Progenitor cell of endocrine pancreas (in vitro differentiated cells): ENCODE measurements around the gene ZNF454. TPM values are rescaled to one million over a fixed set of nuclear protein-coding genes. Genes with fewer than 3 reads are reported as not detected.

Experiments used
- DNase-seq: peaks from one replicate; pipeline ENCODE4 v3.0.0; 2021; ENCODE audit warnings: low spot score; ENCODE audit not compliant: unreplicated experiment
- H3K27ac Mint-ChIP-seq: 2 replicates; pipeline ENCODE4 v1.8.0; 2021; ENCODE audit warnings: mild to moderate bottlenecking, moderate library complexity, mixed read lengths
- H3K27me3 Mint-ChIP-seq: 2 replicates; pipeline ENCODE4 v1.8.0; 2021; ENCODE audit warnings: mixed read lengths
- H3K36me3 Mint-ChIP-seq: 2 replicates; pipeline ENCODE4 v1.8.0; 2022; ENCODE audit warnings: mixed read lengths; ENCODE audit not compliant: insufficient read depth
- H3K4me1 Mint-ChIP-seq: 2 replicates; pipeline ENCODE4 v1.8.0; 2021; ENCODE audit warnings: low read depth, mixed read lengths
- H3K4me3 Mint-ChIP-seq: 2 replicates; pipeline ENCODE4 v1.8.0; 2021; ENCODE audit warnings: low read depth, mild to moderate bottlenecking, moderate library complexity, mixed read lengths
- H3K9me3 Mint-ChIP-seq: 2 replicates; pipeline ENCODE4 v1.8.0; 2021; ENCODE audit warnings: low read depth, mixed read lengths
- CTCF ChIP-seq: fragments of 200-600 bp; sonication (generic); IDR thresholded peaks from one replicate; pipeline ENCODE4 v1.5.0; 2021; ENCODE audit warnings: antibody characterized with exemption, mild to moderate bottlenecking; ENCODE audit not compliant: unreplicated experiment
- total RNA-seq: library from RNA; stranded (reverse); gene quantifications from 2 replicates; pipeline ENCODE4 v1.2.1, GENCODE V29; 2021

ZNF454 gene
- total RNA-seq, 1 donor from 2014 or later: 0.62 TPM

- TF ChIP-seq CTCF: no peak
- no peaks in the 10 kb centered on the region for H3K36me3 Mint-ChIP-seq
- H3K4me1 Mint-ChIP-seq: no peaks in the 10 kb centered on the region
- no peak overlapping the region for H3K4me3 Mint-ChIP-seq
- no peak for DNase-seq
- peaks cover 31% of the 10 kb centered on the region for H3K27me3 Mint-ChIP-seq
- peaks cover 16% of the 10 kb centered on the region for H3K9me3 Mint-ChIP-seq
- no peak overlapping the region for H3K27ac Mint-ChIP-seq
These were observed 49.5 kb downstream of the ZNF454 start for GRCh38 chr5:178990491-178990890.

- TF ChIP-seq CTCF: no peak
- H3K36me3 Mint-ChIP-seq: no peaks in the 10 kb centered on the region
- peaks cover 16% of the 10 kb centered on the region for H3K9me3 Mint-ChIP-seq
- DNase-seq: no peak
- H3K4me3 Mint-ChIP-seq: no peak overlapping the region
- H3K27ac Mint-ChIP-seq: no peak overlapping the region
- H3K4me1 Mint-ChIP-seq: no peaks in the 10 kb centered on the region
- peaks cover 39% of the 10 kb centered on the region for H3K27me3 Mint-ChIP-seq
These were observed 50.5 kb downstream of the ZNF454 start for GRCh38 chr5:178991190-178992145.

DNA sequence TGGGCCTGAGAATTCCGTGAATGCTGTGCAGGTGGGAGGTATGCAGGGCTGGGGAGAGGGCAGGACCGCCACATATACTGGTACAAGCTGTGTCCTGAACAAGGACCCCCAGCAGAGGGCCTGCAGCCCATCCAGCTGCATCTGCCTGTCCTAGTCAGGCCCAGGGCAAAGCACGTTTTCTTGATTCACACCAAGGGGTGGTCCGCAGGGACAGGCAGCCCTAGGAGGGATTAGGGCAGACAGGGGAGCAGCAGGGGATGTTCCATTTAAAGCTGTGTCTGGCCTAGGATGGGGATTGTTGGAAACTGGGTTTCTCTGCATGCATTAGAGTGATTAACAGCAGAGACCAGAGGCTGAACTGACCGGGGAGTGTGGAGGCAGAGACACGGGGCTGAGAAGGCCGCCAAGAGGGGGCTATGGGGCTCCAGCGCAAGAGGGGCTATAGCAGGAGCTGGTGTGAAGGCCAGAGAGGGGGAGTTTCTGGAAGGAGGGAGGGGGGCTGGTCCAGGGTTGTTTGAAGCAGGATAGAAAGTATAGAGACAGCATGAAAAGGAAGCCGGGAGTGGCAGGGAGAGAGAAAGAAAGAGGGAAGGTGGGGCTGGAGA, 51.4 kb downstream of the ZNF454 start:
- H3K4me3 Mint-ChIP-seq: no peak overlapping the region
- H3K27me3 Mint-ChIP-seq: peaks cover 47% of the 10 kb centered on the region
- no peak overlapping the region for H3K27ac Mint-ChIP-seq
- H3K36me3 Mint-ChIP-seq: no peaks in the 10 kb centered on the region
- H3K9me3 Mint-ChIP-seq: peaks cover 13% of the 10 kb centered on the region
- DNase-seq: no peak
- no peak for TF ChIP-seq CTCF
- no peaks in the 10 kb centered on the region for H3K4me1 Mint-ChIP-seq

DNA sequence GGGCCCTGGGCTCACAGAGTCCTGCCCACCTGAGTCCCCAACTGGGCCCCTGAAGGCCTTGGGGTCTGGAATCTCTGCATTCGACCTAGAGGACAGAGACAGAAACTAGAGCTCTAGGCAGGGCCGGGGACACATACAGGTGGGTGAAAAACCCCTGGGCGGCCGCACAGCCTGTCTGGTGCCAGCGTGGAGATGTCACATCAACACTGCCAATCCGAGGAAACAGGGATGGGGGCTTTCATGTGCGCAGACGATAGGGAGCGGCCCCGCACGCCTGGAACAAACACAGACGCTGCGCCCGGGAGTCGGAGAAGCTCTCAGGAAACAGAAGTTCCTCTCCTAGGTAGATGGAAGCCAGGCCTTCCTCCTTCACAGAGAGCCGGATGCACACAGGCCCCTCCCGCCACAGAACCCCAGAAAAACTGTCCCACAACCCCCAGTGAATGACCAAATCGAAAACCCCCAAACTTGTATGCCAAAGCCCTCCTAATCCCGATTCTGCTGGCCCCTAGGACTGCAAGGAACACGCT, 52.3 kb downstream of the ZNF454 start:
- TF ChIP-seq CTCF: no peak
- H3K9me3 Mint-ChIP-seq: peaks cover 9% of the 10 kb centered on the region
- H3K27me3 Mint-ChIP-seq: peaks cover 53% of the 10 kb centered on the region
- no peak overlapping the region for H3K4me3 Mint-ChIP-seq
- H3K36me3 Mint-ChIP-seq: no peaks in the 10 kb centered on the region
- no peak for DNase-seq
- no peaks in the 10 kb centered on the region for H3K4me1 Mint-ChIP-seq
- no peak overlapping the region for H3K27ac Mint-ChIP-seq

GRCh38 chr5:178993955-178994579, 53.1 kb downstream of the ZNF454 start:
- Mint-ChIP-seq H3K36me3 (no peaks in the 10 kb centered on the region), H3K4me3 (no peak overlapping the region), H3K27me3 (peaks cover 56% of the 10 kb centered on the region), H3K27ac (no peak overlapping the region), H3K4me1 (no peaks in the 10 kb centered on the region), H3K9me3 (peaks cover 11% of the 10 kb centered on the region)
- TF ChIP-seq CTCF: no peak
- no peak for DNase-seq
